Mucosa of rectum (tissue), 2 donors: ENCODE data around the gene ZNF628.

Source experiments
- H3K27ac ChIP-seq, 2 donors: one replicate each; pipeline ENCODE4 v1.7.0; 2013; ENCODE audit warnings: inconsistent platforms in 2 of 2, low read depth in 2 of 2, low read length in 2 of 2
- H3K27me3 ChIP-seq, 2 donors: one replicate each; pipeline ENCODE4 v1.7.0; 2013; ENCODE audit warnings: low read length in 2 of 2; ENCODE audit not compliant: control insufficient read depth in 2 of 2, insufficient read depth in 2 of 2
- H3K36me3 ChIP-seq, 2 donors: one replicate each; pipeline ENCODE4 v1.7.0; 2013; ENCODE audit warnings: low read length in 2 of 2; ENCODE audit not compliant: control insufficient read depth in 2 of 2, insufficient read depth in 2 of 2
- H3K4me1 ChIP-seq, 2 donors: one replicate each; pipeline ENCODE4 v1.7.0; 2013; ENCODE audit warnings: low read length in 2 of 2, mild to moderate bottlenecking in 1 of 2; ENCODE audit not compliant: control insufficient read depth in 2 of 2, insufficient read depth in 2 of 2
- H3K4me3 ChIP-seq, 2 donors: one replicate each; pipeline ENCODE4 v1.7.0; 2013; ENCODE audit warnings: low read length in 2 of 2
- H3K9ac ChIP-seq, 2 donors: one replicate each; pipeline ENCODE4 v1.7.0; 2013; ENCODE audit warnings: low read length in 2 of 2, low read depth in 1 of 2, mild to moderate bottlenecking in 1 of 2
- H3K9me3 ChIP-seq, 2 donors: one replicate each; pipeline ENCODE4 v1.7.0; 2013; ENCODE audit warnings: low read length in 2 of 2; ENCODE audit not compliant: control insufficient read depth in 2 of 2
- donor health status: healthy.
- donor health status: Normal muscosa, but diverticular disease.

The ZNF628 gene

DNA sequence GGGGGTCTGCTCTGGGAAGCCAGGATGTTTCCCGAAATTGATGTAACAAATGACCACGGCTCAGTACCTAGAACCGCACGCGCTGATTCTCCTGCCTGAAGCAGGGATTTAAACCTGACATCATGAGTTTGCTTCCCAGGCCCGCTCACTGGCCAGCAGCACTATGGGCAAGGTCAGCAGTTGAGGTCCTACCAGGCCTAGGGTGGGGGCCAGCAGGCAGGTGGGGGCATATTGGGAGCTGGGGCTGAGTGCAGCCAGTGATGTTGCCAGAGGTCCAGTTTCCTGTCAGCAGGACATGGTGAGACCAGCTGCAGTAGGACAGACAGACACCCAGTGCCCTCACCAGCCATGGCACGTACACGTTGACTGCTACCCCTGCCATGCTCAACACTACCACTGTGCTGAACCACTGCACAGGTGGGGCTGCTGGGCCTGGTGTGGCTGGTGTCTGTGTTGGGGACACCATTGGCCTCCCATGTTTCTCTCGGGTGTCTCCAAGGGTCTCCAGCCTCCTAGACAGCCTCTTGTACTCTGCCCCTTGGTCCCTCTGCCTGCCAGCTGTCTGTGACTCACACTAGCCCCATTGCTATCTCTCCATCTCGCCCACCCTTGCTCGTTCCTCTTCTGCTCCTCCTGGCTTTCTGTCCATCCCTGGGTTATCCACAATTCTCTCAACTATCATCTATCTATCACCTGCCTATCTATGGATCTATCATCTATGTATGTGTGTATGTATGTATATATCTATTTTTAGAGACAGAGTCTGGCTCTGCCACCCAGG, 10.8 kb upstream of the ZNF628 start:
- peaks cover 6 to 7% of the 10 kb centered on the region in 2 donors for H3K4me1 ChIP-seq
- no peaks in the 10 kb centered on the region for H3K9me3 ChIP-seq
- no peak overlapping the region for H3K9ac ChIP-seq
- peaks cover 2 to 3% of the 10 kb centered on the region in 2 donors for H3K27me3 ChIP-seq
- no peak overlapping the region for H3K27ac ChIP-seq
- no peaks in the 10 kb centered on the region for H3K36me3 ChIP-seq
- H3K4me3 ChIP-seq: no peak overlapping the region

DNA sequence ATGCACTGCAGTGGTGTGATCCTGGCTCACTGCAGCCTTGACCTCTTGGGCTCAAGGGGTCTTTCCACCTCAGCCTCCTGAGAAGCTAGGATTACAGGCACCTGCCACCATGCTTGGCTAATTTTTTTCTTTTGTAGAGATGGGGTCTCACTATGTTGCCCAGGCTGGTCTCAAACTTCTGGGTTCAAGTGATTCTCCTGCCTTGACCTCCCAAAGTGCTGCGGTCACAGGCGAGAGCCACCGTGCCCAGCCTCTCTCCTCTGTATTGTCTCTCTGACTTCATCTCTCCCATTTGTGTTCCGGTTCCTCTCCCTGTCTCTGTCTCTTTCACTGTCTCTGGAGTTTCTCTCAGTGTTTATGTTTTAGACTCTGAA, 10.2 kb upstream of the ZNF628 start:
- no peak overlapping the region for H3K4me3 ChIP-seq
- H3K4me1 ChIP-seq: peaks cover under 1 to 7% of the 10 kb centered on the region in 2 donors
- H3K9ac ChIP-seq: no peak overlapping the region
- no peaks in the 10 kb centered on the region for H3K9me3 ChIP-seq
- peaks cover 2 to 3% of the 10 kb centered on the region in 2 donors for H3K27me3 ChIP-seq
- H3K36me3 ChIP-seq: no peaks in the 10 kb centered on the region
- no peak overlapping the region for H3K27ac ChIP-seq

DNA sequence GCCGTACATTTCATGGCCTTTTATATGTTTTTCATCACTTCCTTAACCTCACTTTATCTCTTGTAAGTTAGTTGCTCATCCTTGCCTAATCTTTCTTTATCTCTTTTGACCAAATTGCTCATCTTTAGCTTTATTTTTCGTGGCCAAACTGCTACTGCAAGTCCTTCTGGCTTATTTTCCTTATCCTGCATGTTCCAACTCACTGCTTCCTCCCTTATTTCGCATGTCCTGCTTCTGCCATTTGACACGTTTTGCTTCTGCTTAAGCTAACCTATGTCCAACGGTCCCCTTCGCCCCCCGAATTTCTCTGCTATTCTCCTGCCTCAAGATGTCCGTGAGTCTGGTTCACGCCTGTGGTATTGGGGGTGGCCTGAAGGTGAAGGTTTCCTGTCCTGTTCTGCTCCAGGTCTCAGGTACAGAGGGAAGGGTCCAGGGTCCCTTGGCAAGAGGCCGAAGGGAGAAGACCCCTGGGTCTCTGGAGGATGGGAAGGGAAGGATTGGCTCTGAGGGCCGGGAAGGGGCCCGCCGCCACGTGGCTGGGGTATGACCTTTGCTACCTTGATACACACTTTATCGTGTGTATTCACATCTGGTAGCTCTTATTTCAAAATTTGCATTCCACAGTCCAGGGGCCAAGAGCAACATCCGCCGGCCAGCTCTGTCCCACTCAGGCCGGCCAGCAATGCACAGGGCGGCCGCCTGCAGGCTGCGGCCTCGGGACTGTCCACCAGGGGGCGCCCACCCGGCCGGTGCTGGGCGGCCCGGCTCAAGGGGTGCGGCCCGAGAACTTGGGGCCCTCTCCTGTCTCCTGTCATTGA, 9.0 kb upstream of the ZNF628 start:
- peaks cover 0 to 2% of the 10 kb centered on the region in 2 donors for H3K4me1 ChIP-seq
- no peaks in the 10 kb centered on the region for H3K9me3 ChIP-seq
- no peak overlapping the region for H3K27ac ChIP-seq
- H3K9ac ChIP-seq: no peak overlapping the region
- no peak overlapping the region for H3K4me3 ChIP-seq
- H3K27me3 ChIP-seq: peaks cover 2 to 3% of the 10 kb centered on the region in 2 donors
- no peaks in the 10 kb centered on the region for H3K36me3 ChIP-seq

DNA sequence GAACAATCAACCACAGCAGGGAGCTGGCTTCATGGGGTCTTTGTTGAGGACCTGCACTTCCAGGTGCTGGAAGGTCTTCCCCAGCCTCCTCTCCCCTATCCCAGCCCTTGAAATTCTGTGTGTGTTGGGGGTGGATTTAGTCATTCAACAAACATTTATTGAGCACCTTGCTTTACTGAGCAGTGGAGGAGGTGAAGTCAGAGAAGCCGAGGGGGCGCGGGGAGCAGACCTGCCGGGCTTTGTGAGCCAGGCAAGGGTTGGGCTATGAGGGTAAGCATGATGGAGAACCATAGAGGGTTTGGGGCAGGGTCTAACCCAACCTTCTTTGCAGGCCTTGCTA, 8.4 kb upstream of the ZNF628 start:
- Histone ChIP-seq H3K27ac (no peak overlapping the region), H3K27me3 (peaks cover 2 to 3% of the 10 kb centered on the region in 2 donors), H3K4me1 (no peaks in the 10 kb centered on the region), H3K9ac (no peak overlapping the region), H3K36me3 (no peaks in the 10 kb centered on the region), H3K9me3 (no peaks in the 10 kb centered on the region), H3K4me3 (no peak overlapping the region)

DNA sequence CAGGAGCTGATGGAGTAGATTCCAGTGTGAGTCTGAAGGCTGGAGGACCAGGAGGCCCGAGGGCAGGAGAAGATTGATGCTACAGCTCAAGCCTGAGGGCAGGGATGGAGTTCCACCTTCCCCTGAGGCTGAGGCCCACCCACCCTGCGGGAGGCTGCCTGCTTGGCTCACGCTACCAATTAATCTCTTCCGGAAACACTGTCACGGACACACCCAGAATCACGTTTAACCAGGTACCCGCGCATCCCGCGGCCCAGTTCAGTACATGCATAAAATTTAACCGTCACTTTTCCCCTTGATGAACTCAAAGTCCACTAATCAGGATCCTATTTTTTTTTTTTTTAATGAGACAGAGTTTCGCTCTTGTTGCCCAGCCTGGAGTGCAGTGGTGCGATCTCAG, 5.2 kb upstream of the ZNF628 start:
- Histone ChIP-seq H3K27ac (no peak overlapping the region), H3K27me3 (peaks cover 0 to 3% of the 10 kb centered on the region in 2 donors), H3K4me3 (no peak overlapping the region), H3K36me3 (no peaks in the 10 kb centered on the region), H3K9me3 (no peaks in the 10 kb centered on the region), H3K4me1 (peaks cover 4 to 6% of the 10 kb centered on the region in 2 donors), H3K9ac (no peak overlapping the region)

DNA sequence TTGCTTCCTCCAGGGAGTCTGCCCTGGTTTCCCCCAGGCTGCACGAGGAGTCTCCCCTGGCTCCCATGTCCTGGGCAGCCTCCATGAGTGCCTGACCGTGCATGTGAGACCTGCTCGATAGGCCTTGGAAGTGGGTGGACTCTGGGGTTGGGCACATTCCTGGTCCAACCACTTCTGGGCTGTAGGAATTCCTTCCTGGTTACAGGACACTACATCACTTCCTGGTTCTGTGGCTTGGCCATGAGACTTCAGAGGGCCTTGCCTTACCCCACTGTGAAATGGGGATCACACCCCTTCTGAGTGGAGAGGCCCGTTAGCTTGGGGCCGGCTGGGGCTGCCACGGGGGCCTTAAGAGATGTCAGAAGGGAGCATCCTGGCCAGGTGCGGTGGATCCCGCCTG, 4.0 kb upstream of the ZNF628 start:
- H3K4me1 ChIP-seq: peaks cover 6% of the 10 kb centered on the region in 2 donors
- no peaks in the 10 kb centered on the region for H3K36me3 ChIP-seq
- no peaks in the 10 kb centered on the region for H3K9me3 ChIP-seq
- H3K4me3 ChIP-seq: no peak overlapping the region
- H3K27me3 ChIP-seq: peaks cover 0 to 1% of the 10 kb centered on the region in 2 donors
- no peak overlapping the region for H3K9ac ChIP-seq
- H3K27ac ChIP-seq: no peak overlapping the region

DNA sequence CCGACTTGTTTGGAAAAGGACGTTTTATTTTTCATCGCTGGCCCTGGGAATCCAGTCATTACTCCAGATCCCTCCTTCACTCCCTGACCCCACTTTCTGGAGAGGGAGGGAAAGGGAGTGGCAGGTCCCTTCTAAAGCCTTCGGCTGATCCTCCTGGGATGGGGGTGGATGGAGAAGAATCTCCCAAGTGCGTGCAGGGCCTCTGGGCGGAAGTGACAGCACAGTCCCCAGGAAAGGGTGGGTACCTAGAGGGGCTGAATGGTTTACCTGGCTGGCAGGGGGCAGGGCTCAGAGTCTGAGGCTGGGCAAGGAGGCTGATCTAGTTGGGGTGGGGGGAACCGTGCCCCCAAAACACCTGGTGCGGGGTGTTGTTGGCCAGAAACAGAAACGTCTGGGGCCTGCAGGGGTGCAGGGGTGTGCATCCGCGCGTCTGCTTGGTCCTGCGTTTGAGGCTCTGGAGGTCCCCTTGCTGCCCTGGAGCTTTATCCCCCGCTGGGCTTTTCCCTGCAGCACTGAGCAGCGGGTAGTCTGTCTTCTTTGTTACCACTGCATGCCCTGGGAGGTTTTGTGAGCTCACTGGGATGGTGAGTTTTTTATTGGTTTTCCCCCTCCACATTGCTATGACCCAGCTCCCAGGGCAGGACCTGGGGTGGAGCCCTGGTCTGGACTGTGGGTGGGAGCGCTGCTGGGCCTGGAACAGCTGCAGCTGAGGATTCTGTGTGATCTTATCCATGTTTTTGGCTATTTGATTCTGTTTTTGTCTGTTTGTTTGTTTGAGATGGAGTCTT, 3.0 kb upstream of the ZNF628 start:
- Histone ChIP-seq H3K9me3 (no peaks in the 10 kb centered on the region), H3K27me3 (no peaks in the 10 kb centered on the region), H3K4me3 (no peak overlapping the region), H3K4me1 (peaks cover 6 to 9% of the 10 kb centered on the region in 2 donors), H3K27ac (no peak overlapping the region), H3K9ac (no peak overlapping the region), H3K36me3 (no peaks in the 10 kb centered on the region)

DNA sequence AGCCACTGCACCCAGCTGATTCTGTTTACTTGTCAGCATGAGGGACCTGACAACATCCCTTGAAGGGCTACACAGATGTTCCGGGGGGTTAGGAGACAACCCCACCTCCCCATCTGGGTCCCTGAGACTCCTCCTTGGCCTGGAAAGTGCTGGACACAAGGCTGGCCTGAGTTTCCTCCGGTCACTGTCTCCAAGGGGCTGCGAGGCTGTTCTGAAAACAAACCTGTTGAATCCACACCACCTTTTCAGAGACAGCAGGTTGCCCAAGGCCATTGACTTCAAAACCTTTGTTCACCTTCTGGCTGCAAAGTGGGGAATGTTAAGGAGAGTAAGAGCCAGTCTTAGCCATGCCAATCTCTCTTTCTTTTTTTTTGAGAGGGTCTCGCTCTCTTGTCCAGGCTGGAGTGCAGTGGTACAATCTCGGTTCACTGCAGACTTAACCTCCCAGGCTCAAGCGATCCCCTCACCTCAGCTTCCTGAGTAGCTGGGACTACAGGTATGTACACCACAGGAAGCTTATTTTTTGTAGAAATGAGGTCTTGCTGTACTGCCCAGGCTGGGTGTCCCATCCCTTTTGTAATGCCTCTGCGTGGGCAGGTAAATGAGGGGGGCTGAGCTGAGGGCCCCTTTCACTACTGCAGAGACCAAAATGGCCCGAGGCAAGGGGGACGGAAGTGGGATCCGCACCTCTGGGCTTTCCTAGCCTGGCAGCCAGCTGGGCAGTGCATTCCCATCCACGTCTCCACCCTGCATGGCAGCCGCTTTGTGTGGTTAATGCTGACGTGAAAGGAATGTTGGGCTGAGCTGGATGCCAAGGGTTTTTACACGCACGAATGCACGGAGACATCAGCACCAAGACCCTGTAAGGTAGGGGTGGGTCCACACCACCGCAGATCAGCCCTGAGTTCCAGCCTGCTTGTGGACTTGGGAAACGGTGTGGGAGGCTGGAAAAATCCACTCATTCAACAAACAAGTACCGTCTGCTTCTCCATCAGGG, 1.9 kb upstream of the ZNF628 start:
- Histone ChIP-seq H3K9me3 (no peaks in the 10 kb centered on the region), H3K9ac (no peak overlapping the region), H3K4me1 (peaks cover 6 to 9% of the 10 kb centered on the region in 2 donors), H3K27ac (no peak overlapping the region), H3K4me3 (no peak overlapping the region), H3K27me3 (no peaks in the 10 kb centered on the region), H3K36me3 (no peaks in the 10 kb centered on the region)

DNA sequence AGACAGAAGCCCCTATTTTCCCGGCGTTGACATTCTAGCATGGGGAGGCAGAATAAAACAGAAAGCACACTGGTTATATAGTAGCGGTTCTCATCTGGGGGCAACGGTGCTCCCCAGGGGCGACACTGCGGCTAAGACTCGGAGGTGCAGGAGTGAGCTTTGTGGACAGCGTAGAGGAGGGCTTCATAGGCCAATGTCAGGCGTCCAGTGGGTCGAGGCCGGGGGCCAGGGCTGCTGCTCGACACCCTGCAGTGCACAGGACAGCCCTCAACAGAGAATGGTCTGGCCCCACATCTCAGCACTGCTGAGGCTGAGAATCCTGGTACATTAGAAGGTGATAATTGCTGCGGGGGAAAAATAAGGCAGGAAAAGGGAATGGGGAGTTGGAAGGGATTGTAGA, 1.5 kb downstream of the ZNF628 start:
- Histone ChIP-seq H3K4me3 (no peak overlapping the region), H3K27ac (no peak overlapping the region), H3K9me3 (no peaks in the 10 kb centered on the region), H3K36me3 (no peaks in the 10 kb centered on the region), H3K27me3 (no peaks in the 10 kb centered on the region), H3K4me1 (peaks cover 6 to 9% of the 10 kb centered on the region in 2 donors), H3K9ac (no peak overlapping the region)
